ENCODE measurements around the gene MALSU1. TPM values are rescaled to one million over a fixed set of nuclear protein-coding genes. Genes with fewer than 3 reads are reported as not detected.

Gene MALSU1
- total RNA-seq, 1 donor from 2014 or later: 48.7 TPM

GRCh38 chr7:23347682-23348180 is 48.6 kb downstream of the MALSU1 start:
- H3K36me3 ChIP-seq: peaks cover 13% of the 10 kb centered on the region
- Mint-ChIP-seq H3K4me1 (peaks cover 66% of the 10 kb centered on the region), H3K27ac (no peak overlapping the region), H3K27me3 (ENCODE audit: insufficient read depth, low read depth) (no peaks in the 10 kb centered on the region), H3K36me3 (peaks cover 39% of the 10 kb centered on the region), H3K4me3 (no peak overlapping the region), H3K9me3 (no peaks in the 10 kb centered on the region)
- H3K4me2 ChIP-seq: no peak overlapping the region
- H3K27me3 ChIP-seq: no peaks in the 10 kb centered on the region
- H3K79me2 ChIP-seq (ENCODE audit: low read depth): peaks cover 40% of the 10 kb centered on the region
- no peak overlapping the region for H3K4me3 ChIP-seq
- peaks cover 55% of the 10 kb centered on the region for H3K4me1 ChIP-seq
- peaks cover 70% of the 10 kb centered on the region for H4K20me1 ChIP-seq (ENCODE audit: low read depth)
- H3K9me3 ChIP-seq (ENCODE audit: low read depth): no peaks in the 10 kb centered on the region
- no peak overlapping the region for H3K9ac ChIP-seq
- H2AFZ ChIP-seq (replicated peaks): no peak overlapping the region
- no peak overlapping the region for H3K27ac ChIP-seq
- peaks cover 33% of the 10 kb centered on the region for H3F3A ChIP-seq (ENCODE audit: low read depth)
- TF ChIP-seq CTCF (IDR thresholded peaks at IDR 0.05) (no peak), EZH2 (IDR thresholded peaks at IDR 0.05) (no peak), EZH2phosphoT487 (IDR thresholded peaks at IDR 0.05) (no peak)
- no peak for DNase-seq (ENCODE audit: low spot score)

GRCh38 chr7:23349484-23350157 is 50.5 kb downstream of the MALSU1 start:
- Histone ChIP-seq H4K20me1 (ENCODE audit: low read depth) (peaks cover 73% of the 10 kb centered on the region), H3F3A (ENCODE audit: low read depth) (peaks cover 51% of the 10 kb centered on the region), H3K36me3 (peaks cover 2% of the 10 kb centered on the region), H3K4me2 (peak overlapping the region; percentile 42), H3K9me3 (ENCODE audit: low read depth) (no peaks in the 10 kb centered on the region), H3K27me3 (no peaks in the 10 kb centered on the region), H3K79me2 (ENCODE audit: low read depth) (peaks cover 58% of the 10 kb centered on the region), H3K27ac (peak overlapping the region; percentile 35), H2AFZ (replicated peaks) (no peak overlapping the region), H3K4me3 (no peak overlapping the region), H3K9ac (no peak overlapping the region), H3K4me1 (peaks cover 59% of the 10 kb centered on the region)
- H3K4me3 Mint-ChIP-seq: no peak overlapping the region
- peak overlapping the region; percentile 43 for H3K27ac Mint-ChIP-seq
- peaks cover 64% of the 10 kb centered on the region for H3K4me1 Mint-ChIP-seq
- TF ChIP-seq EZH2 (IDR thresholded peaks at IDR 0.05) (no peak), EZH2phosphoT487 (IDR thresholded peaks at IDR 0.05) (no peak), CTCF (IDR thresholded peaks at IDR 0.05) (no peak)
- no peaks in the 10 kb centered on the region for H3K27me3 Mint-ChIP-seq (ENCODE audit: insufficient read depth, low read depth)
- peak; percentile 71 for DNase-seq (ENCODE audit: low spot score)
- peaks cover 36% of the 10 kb centered on the region for H3K36me3 Mint-ChIP-seq
- H3K9me3 Mint-ChIP-seq: no peaks in the 10 kb centered on the region

GRCh38 chr7:23350466-23350865 is 51.3 kb downstream of the MALSU1 start:
- DNase-seq (ENCODE audit: low spot score): no peak
- no peaks in the 10 kb centered on the region for H3K9me3 ChIP-seq (ENCODE audit: low read depth)
- H3K4me1 ChIP-seq: peaks cover 56% of the 10 kb centered on the region
- no peak for TF ChIP-seq EZH2 (IDR thresholded peaks at IDR 0.05)
- no peak for TF ChIP-seq CTCF (IDR thresholded peaks at IDR 0.05)
- TF ChIP-seq EZH2phosphoT487 (IDR thresholded peaks at IDR 0.05): no peak
- H3K27ac ChIP-seq: peak overlapping the region; percentile 56
- no peak overlapping the region for H3K4me3 ChIP-seq
- peaks cover 2% of the 10 kb centered on the region for H3K36me3 ChIP-seq
- H3F3A ChIP-seq (ENCODE audit: low read depth): peaks cover 51% of the 10 kb centered on the region
- H3K27me3 Mint-ChIP-seq (ENCODE audit: insufficient read depth, low read depth): no peaks in the 10 kb centered on the region
- H3K79me2 ChIP-seq (ENCODE audit: low read depth): peaks cover 62% of the 10 kb centered on the region
- H3K9ac ChIP-seq: no peak overlapping the region
- no peaks in the 10 kb centered on the region for H3K27me3 ChIP-seq
- no peaks in the 10 kb centered on the region for H3K9me3 Mint-ChIP-seq
- H3K4me1 Mint-ChIP-seq: peaks cover 59% of the 10 kb centered on the region
- H3K4me2 ChIP-seq: peak overlapping the region; percentile 42
- peaks cover 36% of the 10 kb centered on the region for H3K36me3 Mint-ChIP-seq
- H3K27ac Mint-ChIP-seq: peak overlapping the region; percentile 18
- no peak overlapping the region for H3K4me3 Mint-ChIP-seq
- H2AFZ ChIP-seq (replicated peaks): no peak overlapping the region
- H4K20me1 ChIP-seq (ENCODE audit: low read depth): peaks cover 79% of the 10 kb centered on the region
